ENCODE data around the gene TREM1.

GRCh38 chr6:41289815-41290214, 3.3 kb upstream of the TREM1 start:
- TF ChIP-seq CTCF (IDR thresholded peaks at IDR 0.05) (no peak), POLR2A (IDR thresholded peaks at IDR 0.05; ENCODE audit: low read depth) (no peak), POLR2AphosphoS5 (IDR thresholded peaks at IDR 0.05) (no peak)
